HCT116 (cell line): ENCODE results near the gene XKRX. TPM values are rescaled to one million over a fixed set of nuclear protein-coding genes. Genes with fewer than 3 reads are reported as not detected.

Experiments used
- ATAC-seq: fragments of 200-7000 bp; cut with Tn5 transposase; 2 replicates; pipeline ENCODE4 v1.9.1; 2020; ENCODE audit warnings: mild to moderate bottlenecking, moderate library complexity
- BruUV-seq: library from RNA; stranded (reverse); fragments of 400-500 nt; replicated peaks from 2 replicates; lab custom pipeline; 2021; lab: Mats Ljungman, UMichigan
- CTCF ChIA-PET: fragments of 300-600 bp; sonication (Branson Sonifier 250); formaldehyde crosslinking; loops from one replicate; lab custom pipeline; 2021; ENCODE audit warnings: antibody characterized with exemption; lab: Charles Lee
- POLR2A ChIA-PET: fragments of 300-600, 350-600 bp; sonication (Branson Sonifier 250); formaldehyde crosslinking; loops from one replicate; lab custom pipeline; 2021; ENCODE audit warnings: antibody characterized with exemption; lab: Charles Lee
- RAD21 ChIA-PET, 2 experiments: fragments of 300-600 bp; sonication (Branson Sonifier 250); formaldehyde crosslinking; loops; one replicate each; lab custom pipeline; 2023; ENCODE audit warnings: low total read pairs in 2 of 2; ENCODE audit not compliant: uncharacterized antibody in 2 of 2, unreplicated experiment in 2 of 2, low non-redundant PET in 1 of 2; lab: Charles Lee
- DNase-seq: peaks from one replicate; pipeline ENCODE4 v3.0.0-alpha.2; 2010; ENCODE audit warnings: low read depth, low spot score
- H2AFZ ChIP-seq: fragments of 200-600 bp; shearing (Covaris generic), sonication (generic); 2 replicates; pipeline ENCODE4 v1.6.1; 2017; ENCODE audit warnings: low read depth, mixed run types, mixed read lengths, antibody characterized with exemption, low read length; ENCODE audit not compliant: poor library complexity, severe bottlenecking
- H3K27ac ChIP-seq: 2 replicates; pipeline ENCODE4 v1.5.1; 2012; ENCODE audit warnings: low read depth, low read length
- H3K27me3 ChIP-seq: fragments of 200-600 bp; sonication (generic); 2 replicates; pipeline ENCODE4 v1.6.1; 2016; ENCODE audit warnings: mixed run types, low read length, mixed read lengths; ENCODE audit not compliant: insufficient read depth
- H3K36me3 ChIP-seq, 2 experiments: fragments of 200-500 bp in 1 of 2; fragments of 200-600 bp in 1 of 2; sonication (Bioruptor generic) in 1 of 2; sonication (generic) in 1 of 2; 2 replicates each; pipeline versions ENCODE4 v1.5.1 to v1.6.1; 2014 to 2016; ENCODE audit warnings: low read length in 2 of 2, inconsistent platforms in 1 of 2, mixed read lengths in 1 of 2, mixed run types in 1 of 2; ENCODE audit not compliant: insufficient read depth in 2 of 2, control insufficient read depth in 1 of 2
- H3K4me1 ChIP-seq, 2 experiments: fragments of 200-600 bp in 1 of 2; sonication (generic) in 1 of 2; 2 replicates each; pipeline versions ENCODE4 v1.5.1 to v1.6.1; 2012 to 2017; ENCODE audit warnings: low read length in 2 of 2, inconsistent platforms in 1 of 2, mild to moderate bottlenecking in 1 of 2, mixed read lengths in 1 of 2, mixed run types in 1 of 2, moderate library complexity in 1 of 2; ENCODE audit not compliant: insufficient read depth in 2 of 2, control insufficient read depth in 1 of 2
- H3K4me2 ChIP-seq: fragments of 200-600 bp; sonication (generic); 2 replicates; pipeline ENCODE4 v1.6.1; 2017; ENCODE audit warnings: mixed run types, low read length, mixed read lengths
- H3K4me3 ChIP-seq, 2 experiments: fragments of 200-600 bp in 1 of 2; sonication (generic) in 1 of 2; replicated peaks in 1 of 2; 2 replicates each; pipeline ENCODE4 v1.5.1; 2011 to 2016; ENCODE audit warnings: low read length in 2 of 2, control low read depth in 1 of 2, low read depth in 1 of 2, mild to moderate bottlenecking in 1 of 2, mixed read lengths in 1 of 2, mixed run types in 1 of 2
- H3K79me2 ChIP-seq: fragments of 200-600 bp; sonication (generic); 2 replicates; pipeline ENCODE4 v1.6.1; 2017; ENCODE audit warnings: mild to moderate bottlenecking, mixed run types, low read length, moderate library complexity, mixed read lengths; ENCODE audit not compliant: insufficient read depth
- H3K9ac ChIP-seq: fragments of 200-600 bp; sonication (generic); 2 replicates; pipeline ENCODE4 v1.6.1; 2016; ENCODE audit warnings: low read length, mixed read lengths
- H3K9me2 ChIP-seq: fragments of 200-600 bp; sonication (generic), shearing (Covaris generic); 2 replicates; pipeline ENCODE4 v1.6.1; 2017; ENCODE audit warnings: mixed run types, mild to moderate bottlenecking, moderate library complexity; ENCODE audit not compliant: insufficient read depth
- H3K9me3 ChIP-seq, 2 experiments: fragments of 200-500 bp in 1 of 2; fragments of 200-600 bp in 1 of 2; sonication (Bioruptor generic) in 1 of 2; sonication (generic) in 1 of 2; 2 replicates each; pipeline ENCODE4 v1.6.1; 2014 to 2017; ENCODE audit warnings: low read length in 2 of 2, mixed read lengths in 2 of 2, inconsistent platforms in 1 of 2, low read depth in 1 of 2, mild to moderate bottlenecking in 1 of 2, mixed run types in 1 of 2, moderate library complexity in 1 of 2; ENCODE audit not compliant: control insufficient read depth in 1 of 2, insufficient read depth in 1 of 2
- H4K20me1 ChIP-seq: fragments of 200-600 bp; sonication (generic), shearing (Covaris generic); 2 replicates; pipeline ENCODE4 v1.6.1; 2017; ENCODE audit warnings: mixed run types, mild to moderate bottlenecking, moderate library complexity; ENCODE audit not compliant: insufficient read depth
- ELF1 ChIP-seq: IDR thresholded peaks from 2 replicates; pipeline ENCODE4 v1.6.1; 2012; ENCODE audit warnings: low read depth, borderline replicate concordance
- EZH2 ChIP-seq: fragments of 200-600 bp; sonication (generic); IDR thresholded peaks from 2 replicates; pipeline ENCODE4 v1.6.1; 2017; ENCODE audit warnings: antibody characterized with exemption, mixed run types
- FOSL1 ChIP-seq: IDR thresholded peaks from 2 replicates; pipeline ENCODE4 v1.6.1; 2012; ENCODE audit warnings: low read depth
- SIN3A ChIP-seq: IDR thresholded peaks from 2 replicates; pipeline ENCODE4 v1.6.1; 2012; ENCODE audit warnings: low read depth
- YY1 ChIP-seq: IDR thresholded peaks from 2 replicates; pipeline ENCODE4 v1.6.1; 2011; ENCODE audit warnings: low read length, low read depth, moderate library complexity, mild to moderate bottlenecking; ENCODE audit not compliant: insufficient replicate concordance; ENCODE audit errors: extremely low read depth
- ZFX ChIP-seq: fragments of 450-650 bp; IDR thresholded peaks from 2 replicates; pipeline ENCODE4 v1.6.1; 2017
- intact Hi-C: fragments of 100-400 bp; cut with micrococcal nuclease; formaldehyde crosslinking; loops from 2 replicates; pipeline ENCODE4 v1.10.0; 2022
- total RNA-seq: library from RNA; stranded (reverse); gene quantifications from one replicate; pipeline ENCODE4 v1.2.1, GENCODE V29; 2021; ENCODE audit not compliant: unreplicated experiment
- TF ChIP-seq, protein P1 (sequence below): IDR thresholded peaks from 2 replicates; pipeline ENCODE4 v1.6.1; 2012
- TF ChIP-seq, protein P2 (sequence below): IDR thresholded peaks from 2 replicates; pipeline ENCODE4 v1.6.1; 2012; ENCODE audit warnings: low read depth

The XKRX gene
- total RNA-seq, 1 experiment from 2014 or later, result 0.47 TPM

DNA sequence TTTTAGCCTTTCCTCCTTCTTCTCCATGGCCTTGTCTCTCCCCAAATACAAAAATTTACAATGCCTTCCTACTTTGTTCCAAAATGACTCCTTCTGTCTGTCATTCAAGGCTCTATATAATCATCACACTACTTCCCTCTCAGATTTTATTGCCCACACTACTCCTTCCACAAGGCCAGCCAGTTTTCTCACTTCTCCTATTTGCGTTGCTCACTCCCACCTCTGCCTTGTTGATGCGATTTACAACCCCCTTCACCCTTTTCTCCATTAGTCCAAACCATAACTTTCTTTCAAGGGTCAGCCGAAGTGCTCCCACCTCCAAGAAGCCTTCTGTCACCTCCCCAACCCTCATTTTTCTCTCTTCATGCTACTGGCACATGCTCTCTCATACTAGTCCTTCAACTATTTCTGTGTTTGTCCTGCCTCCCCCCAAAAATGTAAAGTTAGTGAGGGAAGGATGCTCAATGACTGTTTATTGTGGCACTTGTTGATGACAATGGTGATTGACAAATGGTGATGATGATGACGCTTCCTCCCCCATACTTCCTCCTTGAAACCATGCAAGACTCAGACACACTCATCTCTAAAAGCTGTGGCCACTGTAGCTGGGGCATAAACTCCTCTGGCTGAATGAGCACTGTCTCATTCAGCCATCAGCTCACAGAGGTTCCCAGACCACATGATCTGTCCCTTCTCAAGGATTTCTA lies 2.7 kb upstream of the XKRX start:
- Histone ChIP-seq H3K4me2 (no peak overlapping the region), H3K4me1 (peaks cover 2 to 15% of the 10 kb centered on the region in 2 experiments; a peak in 2 of 4 replicates), H3K9me3 (no peaks in the 10 kb centered on the region), H3K9ac (no peak overlapping the region), H3K36me3 (no peaks in the 10 kb centered on the region), H4K20me1 (no peaks in the 10 kb centered on the region), H3K27me3 (no peaks in the 10 kb centered on the region), H3K4me3 (no peak overlapping the region), H3K27ac (no peak overlapping the region), H3K9me2 (no peaks in the 10 kb centered on the region), H3K79me2 (no peaks in the 10 kb centered on the region), H2AFZ (no peak overlapping the region)
- no peak for ATAC-seq
- intact Hi-C loops, result no loop called here
- ChIA-PET POLR2A (no interaction called here), CTCF (no interaction called here), RAD21 (no interaction called here)
- no TSS peak for BruUV-seq
- DNase-seq, result no peak
- TF ChIP-seq YY1, result no peak
- TF ChIP-seq FOSL1, result no peak
- TF ChIP-seq, protein P1, sequence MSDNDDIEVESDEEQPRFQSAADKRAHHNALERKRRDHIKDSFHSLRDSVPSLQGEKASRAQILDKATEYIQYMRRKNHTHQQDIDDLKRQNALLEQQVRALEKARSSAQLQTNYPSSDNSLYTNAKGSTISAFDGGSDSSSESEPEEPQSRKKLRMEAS, result no peak
- TF ChIP-seq, protein P2, sequence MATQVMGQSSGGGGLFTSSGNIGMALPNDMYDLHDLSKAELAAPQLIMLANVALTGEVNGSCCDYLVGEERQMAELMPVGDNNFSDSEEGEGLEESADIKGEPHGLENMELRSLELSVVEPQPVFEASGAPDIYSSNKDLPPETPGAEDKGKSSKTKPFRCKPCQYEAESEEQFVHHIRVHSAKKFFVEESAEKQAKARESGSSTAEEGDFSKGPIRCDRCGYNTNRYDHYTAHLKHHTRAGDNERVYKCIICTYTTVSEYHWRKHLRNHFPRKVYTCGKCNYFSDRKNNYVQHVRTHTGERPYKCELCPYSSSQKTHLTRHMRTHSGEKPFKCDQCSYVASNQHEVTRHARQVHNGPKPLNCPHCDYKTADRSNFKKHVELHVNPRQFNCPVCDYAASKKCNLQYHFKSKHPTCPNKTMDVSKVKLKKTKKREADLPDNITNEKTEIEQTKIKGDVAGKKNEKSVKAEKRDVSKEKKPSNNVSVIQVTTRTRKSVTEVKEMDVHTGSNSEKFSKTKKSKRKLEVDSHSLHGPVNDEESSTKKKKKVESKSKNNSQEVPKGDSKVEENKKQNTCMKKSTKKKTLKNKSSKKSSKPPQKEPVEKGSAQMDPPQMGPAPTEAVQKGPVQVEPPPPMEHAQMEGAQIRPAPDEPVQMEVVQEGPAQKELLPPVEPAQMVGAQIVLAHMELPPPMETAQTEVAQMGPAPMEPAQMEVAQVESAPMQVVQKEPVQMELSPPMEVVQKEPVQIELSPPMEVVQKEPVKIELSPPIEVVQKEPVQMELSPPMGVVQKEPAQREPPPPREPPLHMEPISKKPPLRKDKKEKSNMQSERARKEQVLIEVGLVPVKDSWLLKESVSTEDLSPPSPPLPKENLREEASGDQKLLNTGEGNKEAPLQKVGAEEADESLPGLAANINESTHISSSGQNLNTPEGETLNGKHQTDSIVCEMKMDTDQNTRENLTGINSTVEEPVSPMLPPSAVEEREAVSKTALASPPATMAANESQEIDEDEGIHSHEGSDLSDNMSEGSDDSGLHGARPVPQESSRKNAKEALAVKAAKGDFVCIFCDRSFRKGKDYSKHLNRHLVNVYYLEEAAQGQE, result no peak
- TF ChIP-seq ZFX, result no peak
- TF ChIP-seq SIN3A, result no peak
- no peak for TF ChIP-seq EZH2
- no peak for TF ChIP-seq ELF1
